H9 (cell line): ENCODE data around the gene HOXD13. TPM values are rescaled to one million over a fixed set of nuclear protein-coding genes. Genes with fewer than 3 reads are reported as not detected.

Experiments used
- DNase-seq: peaks from one replicate; pipeline ENCODE4 v3.0.0-alpha.2; 2017
- H2AFZ ChIP-seq: one replicate; pipeline ENCODE4 v1.6.1; 2013; ENCODE audit warnings: mild to moderate bottlenecking, low read length, control low read depth, moderate library complexity
- H2AK5ac ChIP-seq: 2 replicates; pipeline ENCODE4 v1.6.1; 2013; ENCODE audit warnings: low read length, control low read depth, mixed read lengths; ENCODE audit not compliant: insufficient read length
- H2BK120ac ChIP-seq: one replicate; pipeline ENCODE4 v1.6.1; 2013; ENCODE audit warnings: low read depth, mild to moderate bottlenecking, low read length, control low read depth, inconsistent platforms; ENCODE audit not compliant: poor library complexity, severe bottlenecking
- H2BK12ac ChIP-seq: 2 replicates; pipeline ENCODE4 v1.6.1; 2013; ENCODE audit warnings: low read length, control low read depth, mixed read lengths, low read depth; ENCODE audit not compliant: insufficient read length
- H2BK15ac ChIP-seq: 2 replicates; pipeline ENCODE4 v1.6.1; 2013; ENCODE audit warnings: low read depth, low read length, control low read depth
- H2BK20ac ChIP-seq: one replicate; pipeline ENCODE4 v1.6.1; 2013; ENCODE audit warnings: low read depth, mild to moderate bottlenecking, low read length, control low read depth, inconsistent platforms; ENCODE audit not compliant: poor library complexity, severe bottlenecking
- H2BK5ac ChIP-seq: 2 replicates; pipeline ENCODE4 v1.6.1; 2013; ENCODE audit warnings: low read length, control low read depth, mixed read lengths; ENCODE audit not compliant: insufficient read length
- H3K14ac ChIP-seq: 2 replicates; pipeline ENCODE4 v1.6.1; 2013; ENCODE audit warnings: low read length, control low read depth; ENCODE audit not compliant: insufficient read depth
- H3K18ac ChIP-seq: 2 replicates; pipeline ENCODE4 v1.6.1; 2013; ENCODE audit warnings: low read depth, mild to moderate bottlenecking, mixed read lengths, low read length, control low read depth; ENCODE audit not compliant: insufficient read length
- H3K23ac ChIP-seq: 2 replicates; pipeline ENCODE4 v1.6.1; 2013; ENCODE audit warnings: low read length, control low read depth, mixed read lengths, low read depth; ENCODE audit not compliant: insufficient read length
- H3K23me2 ChIP-seq: 2 replicates; pipeline ENCODE4 v1.6.1; 2013; ENCODE audit warnings: low read depth, mild to moderate bottlenecking, mixed read lengths, low read length, control low read depth; ENCODE audit not compliant: insufficient read length, poor library complexity, severe bottlenecking
- H3K27ac ChIP-seq: 2 replicates; pipeline ENCODE4 v1.5.1; 2013; ENCODE audit warnings: low read length, control low read depth, mixed read lengths, low read depth; ENCODE audit not compliant: insufficient read length
- H3K27me3 ChIP-seq: 2 replicates; pipeline ENCODE4 v1.6.1; 2013; ENCODE audit warnings: low read length, control low read depth, inconsistent platforms; ENCODE audit not compliant: insufficient read depth
- H3K4ac ChIP-seq: 2 replicates; pipeline ENCODE4 v1.6.1; 2013; ENCODE audit warnings: low read depth, mild to moderate bottlenecking, control low read depth, inconsistent platforms, low read length, moderate library complexity
- H3K4me1 ChIP-seq: 2 replicates; pipeline ENCODE4 v1.6.1; 2013; ENCODE audit warnings: low read length, control low read depth, inconsistent platforms; ENCODE audit not compliant: insufficient read depth
- H3K4me2 ChIP-seq: 2 replicates; pipeline ENCODE4 v1.6.1; 2013; ENCODE audit warnings: low read length, control low read depth, mixed read lengths; ENCODE audit not compliant: insufficient read length, insufficient read depth
- H3K56ac ChIP-seq: 2 replicates; pipeline ENCODE4 v1.6.1; 2013; ENCODE audit warnings: low read depth, mild to moderate bottlenecking, mixed read lengths, low read length, control low read depth; ENCODE audit not compliant: insufficient read length
- H3K79me1 ChIP-seq: 2 replicates; pipeline ENCODE4 v1.6.1; 2013; ENCODE audit warnings: low read depth, mild to moderate bottlenecking, moderate library complexity, low read length, control low read depth, inconsistent platforms; ENCODE audit not compliant: insufficient read depth, poor library complexity, severe bottlenecking
- H3K79me2 ChIP-seq: 2 replicates; pipeline ENCODE4 v1.6.1; 2013; ENCODE audit warnings: low read length, control low read depth, inconsistent platforms; ENCODE audit not compliant: insufficient read depth
- H3K9ac ChIP-seq: 2 replicates; pipeline ENCODE4 v1.6.1; 2013; ENCODE audit warnings: low read length, control low read depth, mixed read lengths; ENCODE audit not compliant: insufficient read length; ENCODE audit errors: extremely low read depth
- H3K9me3 ChIP-seq: one replicate; pipeline ENCODE4 v1.6.1; 2013; ENCODE audit warnings: low read depth, low read length, inconsistent platforms; ENCODE audit not compliant: control insufficient read depth
- H3T11ph ChIP-seq: one replicate; pipeline ENCODE4 v1.6.1; 2013; ENCODE audit warnings: mild to moderate bottlenecking, low read length, control low read depth, inconsistent platforms
- H4K20me1 ChIP-seq: one replicate; pipeline ENCODE4 v1.6.1; 2013; ENCODE audit not compliant: control insufficient read depth, insufficient read length, insufficient read depth
- H4K5ac ChIP-seq: 2 replicates; pipeline ENCODE4 v1.6.1; 2013; ENCODE audit warnings: low read depth, mild to moderate bottlenecking, mixed read lengths, low read length, control low read depth; ENCODE audit not compliant: insufficient read length
- H4K8ac ChIP-seq: replicated peaks from 2 replicates; pipeline ENCODE4 v1.6.1; 2013; ENCODE audit warnings: low read length, control low read depth, mixed read lengths, low read depth; ENCODE audit not compliant: insufficient read length
- H4K91ac ChIP-seq: 2 replicates; pipeline ENCODE4 v1.6.1; 2013; ENCODE audit warnings: low read depth, mild to moderate bottlenecking, moderate library complexity, mixed read lengths, low read length, control low read depth; ENCODE audit not compliant: insufficient read length
- H3K27ac Mint-ChIP-seq, 3 experiments: 2 replicates in 2 of 3; 3 replicates in 1 of 3; pipeline ENCODE4 v1.8.0; 2020 to 2021; ENCODE audit warnings: mixed read lengths in 3 of 3, mild to moderate bottlenecking in 1 of 3, moderate library complexity in 1 of 3
- H3K27me3 Mint-ChIP-seq: 2 replicates; pipeline ENCODE4 v1.8.0; 2021; ENCODE audit warnings: low read depth, mild to moderate bottlenecking, moderate library complexity, mixed read lengths
- H3K36me3 Mint-ChIP-seq, 3 experiments: 2 replicates in 2 of 3; 3 replicates in 1 of 3; pipeline ENCODE4 v1.8.0; 2020 to 2021; ENCODE audit warnings: low read depth in 3 of 3, mixed read lengths in 3 of 3; ENCODE audit not compliant: insufficient read depth in 1 of 3
- H3K4me1 Mint-ChIP-seq, 2 experiments: 2 replicates each; pipeline ENCODE4 v1.8.0; 2020; ENCODE audit warnings: mixed read lengths in 2 of 2
- H3K4me3 Mint-ChIP-seq, 2 experiments: 2 replicates in 1 of 2; 3 replicates in 1 of 2; pipeline ENCODE4 v1.8.0; 2020 to 2021; ENCODE audit warnings: mild to moderate bottlenecking in 2 of 2, mixed read lengths in 2 of 2, moderate library complexity in 1 of 2
- H3K9me3 Mint-ChIP-seq, 2 experiments: 2 replicates in 1 of 2; 3 replicates in 1 of 2; pipeline ENCODE4 v1.8.0; 2020; ENCODE audit warnings: mild to moderate bottlenecking in 2 of 2, mixed read lengths in 2 of 2, moderate library complexity in 1 of 2
- CTCF ChIP-seq: fragments of 200-600 bp; sonication (generic); conservative IDR thresholded peaks from 3 replicates; pipeline ENCODE4 v1.8.0; 2021; ENCODE audit warnings: antibody characterized with exemption, mild to moderate bottlenecking
- WGBS: extraction: QIAGEN DNeasy Blood & Tissue Kit; methylation state at CpG from one replicate; pipeline ENCODE4 v1.1.7; 2013; ENCODE audit warnings: missing lambda C conversion rate, low lambda C conversion rate, mixed read lengths; ENCODE audit not compliant: insufficient read length; ENCODE audit errors: extremely low coverage; 5-methylcytosine and 5-hydroxymethylcytosine counted together
- total RNA-seq: library from RNA; stranded (reverse); gene quantifications from 2 replicates; pipeline ENCODE4 v1.2.1, GENCODE V29; 2021

The HOXD13 gene
- total RNA-seq, 1 experiment from 2014 or later = not detected

GRCh38 chr2:176130147-176130956, 37.8 kb downstream of the HOXD13 start:
- peak; percentile 58 for DNase-seq
- no peaks in the 10 kb centered on the region for H4K20me1 ChIP-seq
- no peak overlapping the region for H3K27ac Mint-ChIP-seq

More at GRCh38 chr2:176130147-176130956, 37.8 kb downstream of the HOXD13 start:
- H3K4me2 ChIP-seq = no peak overlapping the region
- no peak overlapping the region for H4K5ac ChIP-seq
- H3K56ac ChIP-seq = no peak overlapping the region
- peaks cover 89% of the 10 kb centered on the region for H3K27me3 ChIP-seq
- no peaks in the 10 kb centered on the region; the same call in 1 of the 2 replicates for H3K4me1 ChIP-seq
- H3K9ac ChIP-seq = no peak overlapping the region
- no peak overlapping the region for H2AK5ac ChIP-seq
- no peak overlapping the region for H3K4ac ChIP-seq
- H2BK120ac ChIP-seq = no peak overlapping the region
- no peak overlapping the region for H2BK5ac ChIP-seq
- H3K23me2 ChIP-seq = no peaks in the 10 kb centered on the region
- no peaks in the 10 kb centered on the region for H3K9me3 ChIP-seq
- H3T11ph ChIP-seq = no peak overlapping the region
- no CpG with 5 or more reads among the region's 100 CpGs for WGBS
- H3K27me3 Mint-ChIP-seq = peaks cover 98% of the 10 kb centered on the region
- no peak overlapping the region for H3K14ac ChIP-seq
- no peaks in the 10 kb centered on the region for H3K79me1 ChIP-seq
- no peak overlapping the region for H2BK12ac ChIP-seq
- no peak overlapping the region for H2BK20ac ChIP-seq
- H3K23ac ChIP-seq = no peak overlapping the region
- no peak overlapping the region for H4K91ac ChIP-seq
- H3K4me3 Mint-ChIP-seq = peak overlapping the region in 1 of 2 experiments; percentile 70; a peak in 4 of 5 replicates
- no peak for TF ChIP-seq CTCF
- no peak overlapping the region for H3K27ac ChIP-seq
- no peaks in the 10 kb centered on the region for H3K79me2 ChIP-seq
- no peak overlapping the region for H3K18ac ChIP-seq
- peaks cover 4 to 13% of the 10 kb centered on the region in 2 experiments; a peak in 4 of 5 replicates for H3K9me3 Mint-ChIP-seq
- no peaks in the 10 kb centered on the region; a peak in 1 of 7 replicates for H3K36me3 Mint-ChIP-seq
- H2AFZ ChIP-seq = no peak overlapping the region
- H3K4me1 Mint-ChIP-seq = peaks cover 12 to 14% of the 10 kb centered on the region in 2 experiments
- no peak overlapping the region for H4K8ac ChIP-seq
- no peak overlapping the region for H2BK15ac ChIP-seq
